Activated CD4-positive, alpha-beta T cell treated with anti-CD3 and anti-CD28 coated beads for 1 hour (primary cell): ENCODE measurements around the gene MSRB3.
"Not testable (repeated sequence)": the region's sequence is repeated elsewhere in the genome, so short reads cannot be mapped to it uniquely, and the experiment has no call there.

Source experiments
- DNase-seq: peaks from one replicate; pipeline ENCODE4 v3.0.0-alpha.2; 2020

Gene MSRB3

DNA sequence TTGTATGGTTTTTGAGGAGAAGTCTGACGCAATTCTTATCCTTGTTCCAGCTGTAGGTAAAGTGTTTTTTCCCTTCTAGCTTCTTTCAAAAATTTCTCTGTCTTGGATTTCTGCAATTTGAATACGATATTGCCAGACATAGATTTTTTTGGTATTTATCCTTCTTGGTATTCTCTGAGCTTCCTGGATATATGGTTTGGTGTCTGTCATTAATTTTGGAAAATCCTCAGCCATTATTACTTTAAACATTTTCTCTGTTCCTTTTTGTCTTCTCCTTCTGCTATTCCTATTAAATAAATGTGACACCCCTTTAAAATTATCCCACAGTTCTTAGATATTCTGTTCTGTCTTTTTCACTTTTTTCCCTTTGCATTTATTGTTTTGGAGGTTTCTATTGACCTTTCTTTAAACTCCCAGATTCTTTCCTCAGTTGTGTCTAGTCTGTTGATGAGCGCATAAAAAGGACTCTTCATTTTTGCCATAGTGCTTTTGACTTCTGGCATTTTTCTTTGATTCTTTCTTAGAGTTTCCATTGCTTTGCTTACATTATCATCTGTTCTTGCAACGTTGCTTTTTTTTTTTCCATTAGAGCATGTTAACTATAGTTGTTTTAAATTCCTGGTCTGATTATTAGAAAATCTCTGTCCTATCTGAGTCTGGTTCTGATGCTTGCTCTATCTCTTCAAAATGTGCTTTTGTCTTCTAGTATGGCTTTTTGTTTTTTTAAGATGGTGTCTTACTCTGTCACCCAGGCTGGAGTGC lies 129.1 kb downstream of the MSRB3 start:
- DNase-seq, result no peak

GRCh38 chr12:65408441-65408840 lies 130.0 kb downstream of the MSRB3 start:
- DNase-seq, result no peak

- no peak for DNase-seq
Measured at GRCh38 chr12:65409726-65410125, 131.2 kb downstream of the MSRB3 start.

- no peak for DNase-seq
Measured at GRCh38 chr12:65411171-65411570, 132.7 kb downstream of the MSRB3 start.

GRCh38 chr12:65414526-65414925 lies 136.0 kb downstream of the MSRB3 start:
- DNase-seq, result no peak

GRCh38 chr12:65415826-65416225 lies 137.3 kb downstream of the MSRB3 start:
- no peak for DNase-seq

DNA sequence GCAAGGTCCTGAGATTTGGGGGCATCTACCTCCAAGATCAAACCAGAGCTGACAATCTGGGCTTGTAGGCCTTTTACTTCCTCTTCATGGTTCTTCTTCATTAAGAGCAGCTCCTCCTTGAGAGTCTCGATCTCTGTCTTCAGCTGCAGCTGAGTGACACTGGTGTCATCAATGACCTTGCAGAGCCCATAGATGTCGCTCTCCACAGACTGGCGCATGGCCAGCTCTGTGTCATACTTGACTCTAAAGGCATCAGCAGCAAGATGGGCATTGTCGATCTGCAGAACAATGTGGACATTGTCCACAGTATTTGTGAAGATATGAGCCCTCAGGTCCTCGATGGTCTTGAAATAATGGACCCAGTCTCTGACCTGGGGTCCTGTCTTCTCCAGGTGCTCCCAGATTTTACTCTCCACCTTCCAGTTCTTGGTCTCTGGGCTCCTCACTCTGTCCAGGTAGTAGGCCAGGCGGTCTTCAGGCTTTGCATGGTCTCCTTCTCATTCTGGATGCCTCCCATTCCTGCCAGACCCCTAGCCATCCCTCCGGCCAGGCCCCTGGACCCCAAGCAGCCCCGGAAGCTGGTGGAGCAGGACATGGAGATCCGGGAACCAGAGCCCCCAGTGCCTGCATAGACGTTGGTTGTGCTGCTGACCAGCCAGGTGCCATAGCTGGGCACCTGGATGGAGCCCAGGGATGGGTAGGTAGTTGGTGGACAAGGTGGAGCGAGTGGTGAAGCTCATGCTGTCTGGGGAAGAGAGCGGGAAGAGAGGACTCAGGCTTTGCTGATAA lies 141.0 kb downstream of the MSRB3 start:
- DNase-seq, result no peak

DNA sequence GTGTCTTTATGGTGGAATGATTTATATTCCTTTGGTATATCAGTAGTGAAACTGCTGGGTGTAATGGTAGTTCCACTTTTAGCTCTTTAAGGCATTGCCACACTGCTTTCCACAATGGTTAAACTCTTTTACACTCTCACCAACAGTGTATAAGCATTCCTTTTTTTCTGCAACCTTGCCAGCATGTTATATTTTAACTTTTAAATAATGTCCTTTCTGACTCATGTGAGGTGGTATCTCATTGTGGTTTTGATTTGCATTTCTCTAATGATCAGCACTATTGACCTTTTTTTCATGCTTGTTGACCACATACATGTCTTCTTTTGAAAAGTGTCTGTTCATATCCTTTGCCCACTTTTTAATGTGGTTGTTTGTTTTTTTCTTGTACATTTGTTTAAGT lies 142.5 kb downstream of the MSRB3 start:
- no peak for DNase-seq

- no peak for DNase-seq
Measured at GRCh38 chr12:65427646-65428045, 149.2 kb downstream of the MSRB3 start.

DNA sequence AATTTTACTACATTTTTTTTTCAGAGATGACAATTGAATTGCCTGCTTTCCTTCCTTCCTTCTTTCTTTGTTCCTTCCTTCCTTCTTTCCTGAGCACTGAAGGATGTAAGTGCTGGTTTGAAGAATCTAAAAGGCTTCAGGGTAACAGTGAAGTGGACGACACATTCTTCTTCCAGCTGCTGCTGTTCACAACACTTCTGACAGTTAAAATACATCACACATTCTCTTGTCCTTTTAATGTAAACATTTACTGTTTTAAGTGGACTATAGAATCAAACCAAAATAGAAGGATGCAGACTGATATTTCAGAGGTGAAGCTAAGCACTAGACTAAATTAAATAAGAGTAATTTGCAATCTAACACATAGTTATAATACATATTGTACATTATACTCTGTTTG lies 151.5 kb downstream of the MSRB3 start:
- DNase-seq, result no peak

GRCh38 chr12:65430571-65431306 lies 152.3 kb downstream of the MSRB3 start:
- DNase-seq, result no peak

DNA sequence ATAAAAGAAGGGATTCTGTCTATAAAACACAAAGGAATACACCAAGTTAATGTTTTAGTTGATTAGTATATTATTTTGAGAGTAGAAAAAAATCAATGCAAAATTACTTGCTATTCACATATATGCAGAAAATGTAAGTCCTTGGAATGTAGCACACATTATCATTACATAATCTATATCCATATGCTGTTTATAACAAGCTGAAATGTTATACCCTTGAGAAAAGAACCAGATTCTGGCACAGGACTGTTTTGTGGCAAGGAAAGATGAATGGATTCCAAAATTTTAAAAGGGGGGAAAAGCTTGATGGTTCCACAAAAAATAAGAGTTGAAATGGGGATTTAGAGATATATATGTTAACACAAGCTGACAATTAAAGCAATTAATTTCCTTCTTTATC lies 153.6 kb downstream of the MSRB3 start:
- no peak for DNase-seq

GRCh38 chr12:65432651-65433050 lies 154.2 kb downstream of the MSRB3 start:
- DNase-seq, result no peak

- no peak for DNase-seq
Measured at GRCh38 chr12:65434737-65435136, 156.3 kb downstream of the MSRB3 start.

GRCh38 chr12:65443038-65443437 lies 164.6 kb downstream of the MSRB3 start:
- DNase-seq, result no peak

DNA sequence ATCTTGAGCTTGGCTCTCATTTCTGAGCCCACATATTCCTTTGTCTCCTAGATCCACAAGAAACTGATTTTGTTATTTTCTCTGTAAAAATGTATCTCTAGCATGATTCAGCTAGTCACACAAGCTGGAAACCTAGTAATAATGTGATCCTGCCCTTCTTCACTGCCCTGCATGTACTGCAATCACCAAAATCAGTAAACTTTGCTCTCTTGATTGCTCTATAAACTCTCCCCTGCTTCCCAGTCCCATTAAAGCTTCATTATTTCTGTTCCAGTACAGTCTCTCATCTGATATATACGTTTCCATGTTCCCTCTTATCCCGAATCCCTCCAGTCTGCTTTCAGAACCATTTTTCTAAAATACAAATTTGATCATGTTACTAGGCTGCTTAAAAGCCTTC lies 166.5 kb downstream of the MSRB3 start:
- DNase-seq, result no peak

- DNase-seq, result no peak
Measured at GRCh38 chr12:65446901-65447300, 168.4 kb downstream of the MSRB3 start.

DNA sequence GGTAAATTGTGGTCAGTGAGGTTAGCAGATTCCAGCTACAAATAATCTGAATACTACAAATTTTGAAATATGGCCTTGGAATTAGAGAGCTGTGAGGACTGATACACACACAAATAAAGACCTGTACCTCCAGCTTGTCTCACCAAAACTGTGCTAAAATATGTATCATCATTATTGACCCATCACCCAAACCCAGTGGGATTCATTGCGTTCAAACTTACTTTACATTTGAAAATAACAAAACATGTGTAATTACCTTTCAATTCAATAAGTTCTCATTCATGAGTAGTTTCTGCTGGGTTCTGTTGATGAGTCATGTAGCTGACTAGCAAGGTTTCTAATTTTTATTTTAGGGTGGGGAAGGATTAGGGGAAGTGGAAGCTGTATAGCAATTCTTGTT lies 170.9 kb downstream of the MSRB3 start:
- DNase-seq, result no peak

GRCh38 chr12:65450625-65451024 lies 172.1 kb downstream of the MSRB3 start:
- DNase-seq, result no peak

GRCh38 chr12:65454115-65454787 lies 175.8 kb downstream of the MSRB3 start:
- no peak for DNase-seq

- not testable (repeated sequence) for DNase-seq
Measured at GRCh38 chr12:65457341-65457740, 178.9 kb downstream of the MSRB3 start.

DNA sequence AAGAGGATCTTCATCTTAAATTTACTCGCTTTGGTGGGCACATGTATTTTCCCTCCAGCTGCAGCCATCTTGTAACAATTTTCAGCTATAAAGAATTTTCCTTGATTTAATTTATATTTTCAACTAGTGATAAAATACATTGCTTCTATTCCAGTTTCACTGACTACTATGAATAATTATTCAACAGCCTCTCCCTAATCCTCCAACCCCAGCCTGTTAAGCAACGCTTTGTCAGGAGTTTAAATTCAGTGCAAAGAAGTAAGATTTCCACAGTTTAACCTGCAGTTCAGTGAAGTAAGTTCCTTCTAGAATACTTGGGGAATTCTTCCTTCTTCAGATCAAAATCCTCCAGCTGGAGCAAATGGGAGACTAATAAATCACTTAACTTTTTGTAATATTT lies 180.2 kb downstream of the MSRB3 start:
- DNase-seq, result no peak

DNA sequence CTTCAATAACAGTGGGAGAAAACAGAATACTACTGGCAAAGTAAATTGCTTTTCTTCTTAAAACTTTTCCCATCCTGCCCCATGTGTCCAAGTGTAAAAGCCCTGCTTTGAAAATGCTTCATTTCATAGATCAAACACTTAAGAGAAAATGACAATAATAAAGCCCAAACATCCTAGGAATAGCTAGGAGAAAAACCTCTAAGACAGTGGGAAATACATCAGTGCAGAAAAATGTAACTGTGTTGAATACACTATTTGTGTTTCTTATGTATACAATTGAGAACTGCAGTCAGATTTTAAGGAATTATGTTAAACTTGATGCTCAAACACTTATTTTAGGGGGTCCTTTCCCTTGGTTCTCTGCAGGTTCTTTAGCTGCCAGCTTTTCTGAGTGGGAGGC lies 181.1 kb downstream of the MSRB3 start:
- no peak for DNase-seq
